HG02840 (cell line): ENCODE results near the gene MYCBPAP.

Experiments
- ATAC-seq: cut with Tn5 transposase; IDR thresholded peaks from one replicate; pipeline ENCODE4 v1.9.1; 2021; ENCODE audit warnings: mild to moderate bottlenecking, moderate library complexity, moderate number of reproducible peaks; ENCODE audit not compliant: unreplicated experiment, low FRiP score

Gene MYCBPAP

GRCh38 chr17:50484386-50485155, 23.7 kb upstream of the MYCBPAP start:
- no peak for ATAC-seq

GRCh38 chr17:50487213-50488096, 20.8 kb upstream of the MYCBPAP start:
- no peak for ATAC-seq

- no peak for ATAC-seq
These were observed 19.4 kb upstream of the MYCBPAP start for GRCh38 chr17:50488880-50489279.

- no peak for ATAC-seq
These were observed 16.7 kb upstream of the MYCBPAP start for GRCh38 chr17:50491505-50491904.

GRCh38 chr17:50492214-50492613, 16.0 kb upstream of the MYCBPAP start:
- ATAC-seq: no peak

- no peak for ATAC-seq
These were observed 14.5 kb upstream of the MYCBPAP start for GRCh38 chr17:50493744-50494143.

GRCh38 chr17:50495217-50495823, 12.9 kb upstream of the MYCBPAP start:
- no peak for ATAC-seq

GRCh38 chr17:50495918-50496317, 12.3 kb upstream of the MYCBPAP start:
- ATAC-seq: no peak

GRCh38 chr17:50498021-50498874, 10.0 kb upstream of the MYCBPAP start:
- no peak for ATAC-seq

- no peak for ATAC-seq
These were observed 9.0 kb upstream of the MYCBPAP start for GRCh38 chr17:50499270-50499669.

- ATAC-seq: no peak
These were observed 8.5 kb upstream of the MYCBPAP start for GRCh38 chr17:50499721-50500120.

- no peak for ATAC-seq
These were observed 7.2 kb upstream of the MYCBPAP start for GRCh38 chr17:50501054-50501453.

GRCh38 chr17:50502301-50502990, 5.8 kb upstream of the MYCBPAP start:
- ATAC-seq: no peak

- no peak for ATAC-seq
These were observed 2.6 kb upstream of the MYCBPAP start for GRCh38 chr17:50505591-50506130.

- ATAC-seq: no peak
These were observed 1.9 kb upstream of the MYCBPAP start for GRCh38 chr17:50506298-50506697.

GRCh38 chr17:50508573-50509460, 578 bp downstream of the MYCBPAP start:
- no peak for ATAC-seq

GRCh38 chr17:50511058-50511457, 2.8 kb downstream of the MYCBPAP start:
- ATAC-seq: peak; percentile 64

- no peak for ATAC-seq
These were observed 5.3 kb downstream of the MYCBPAP start for GRCh38 chr17:50513495-50513894.
